PFSK-1 (cell line): ENCODE results near the gene COL23A1.

Source experiments
- FOXP2 ChIP-seq: optimal IDR thresholded peaks from 2 replicates; pipeline ENCODE3; 2011; ENCODE audit warnings: borderline replicate concordance, control low read depth, inconsistent platforms; ENCODE audit not compliant: insufficient read depth; ENCODE audit errors: extremely low read length, extremely low read depth
- POLR2AphosphoS5 ChIP-seq: IDR thresholded peaks from 2 replicates; pipeline ENCODE4 v1.6.1; 2012; ENCODE audit warnings: low read depth, mild to moderate bottlenecking, control low read depth, low read length, moderate library complexity
- REST ChIP-seq, 2 experiments: IDR thresholded peaks; 2 replicates each; pipeline versions ENCODE4 v1.6.1 to v1.8.0; 2011 to 2012; ENCODE audit warnings: low read depth in 2 of 2, low read length in 2 of 2, control low read depth in 1 of 2, inconsistent platforms in 1 of 2, mild to moderate bottlenecking in 1 of 2, moderate library complexity in 1 of 2; ENCODE audit not compliant: insufficient read depth in 1 of 2
- SIN3A ChIP-seq: IDR thresholded peaks from 2 replicates; pipeline ENCODE4 v1.6.1; 2012; ENCODE audit warnings: mild to moderate bottlenecking, low read length, moderate library complexity, borderline replicate concordance; ENCODE audit not compliant: insufficient read depth
- TAF1 ChIP-seq: IDR thresholded peaks from 2 replicates; pipeline ENCODE4 v1.6.1; 2012; ENCODE audit warnings: low read length, control low read depth, borderline replicate concordance; ENCODE audit not compliant: insufficient read depth

Gene COL23A1

GRCh38 chr5:178582291-178582690 is 7.9 kb downstream of the COL23A1 start:
- TF ChIP-seq FOXP2 (no peak), REST (IDR thresholded peaks at IDR 0.05; ENCODE audit: insufficient read depth in 1 of 2, low read depth in 2 of 2, low read length in 2 of 2) (no peak), TAF1 (no peak), POLR2AphosphoS5 (no peak), SIN3A (no peak)

GRCh38 chr5:178581621-178582020 is 8.6 kb downstream of the COL23A1 start:
- TF ChIP-seq SIN3A, result no peak
- no peak for TF ChIP-seq POLR2AphosphoS5
- no peak for TF ChIP-seq REST (IDR thresholded peaks at IDR 0.05; ENCODE audit: insufficient read depth in 1 of 2, low read depth in 2 of 2, low read length in 2 of 2)
- TF ChIP-seq FOXP2, result no peak
- TF ChIP-seq TAF1, result no peak

- TF ChIP-seq POLR2AphosphoS5 (no peak), FOXP2 (no peak), TAF1 (no peak), REST (IDR thresholded peaks at IDR 0.05; ENCODE audit: insufficient read depth in 1 of 2, low read depth in 2 of 2, low read length in 2 of 2) (no peak), SIN3A (no peak)
These were observed 9.8 kb downstream of the COL23A1 start for GRCh38 chr5:178580271-178580955.

- no peak for TF ChIP-seq FOXP2
- no peak for TF ChIP-seq POLR2AphosphoS5
- no peak for TF ChIP-seq REST (IDR thresholded peaks at IDR 0.05; ENCODE audit: insufficient read depth in 1 of 2, low read depth in 2 of 2, low read length in 2 of 2)
- TF ChIP-seq TAF1, result no peak
These were observed 12.2 kb downstream of the COL23A1 start for GRCh38 chr5:178577944-178578343.
